ENCODE results near the gene PEX10.

PEX10 gene

DNA sequence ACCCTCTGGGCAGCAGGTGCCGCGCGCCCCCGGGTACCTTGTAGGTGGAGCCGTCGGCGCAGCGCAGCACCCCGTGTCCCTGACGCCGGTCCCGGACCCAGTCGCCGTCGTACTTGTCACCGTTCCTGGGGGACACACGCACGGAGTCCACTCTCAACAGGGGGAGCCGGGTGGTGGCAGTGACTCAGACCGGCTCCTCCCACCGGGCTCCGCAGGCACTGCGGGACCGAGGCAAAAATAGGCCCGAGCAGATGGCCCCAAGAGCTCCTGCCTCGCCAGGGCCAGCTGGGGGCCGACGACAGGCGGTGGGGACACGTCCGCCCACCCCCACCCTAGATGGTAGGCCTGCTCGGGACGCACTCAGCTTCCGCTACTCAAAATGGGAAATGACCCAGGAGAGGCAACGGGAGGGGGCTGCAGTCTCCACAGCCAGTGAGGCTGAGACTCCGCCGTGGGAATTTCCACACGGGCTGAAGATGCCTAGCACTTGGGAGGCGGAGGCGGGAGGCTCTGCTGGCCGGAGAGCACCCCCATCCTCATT lies 27.4 kb downstream of the PEX10 start:
- H3K4me3 Mint-ChIP-seq: no peak overlapping the region
- H3K9me3 Mint-ChIP-seq: no peaks in the 10 kb centered on the region
- peaks cover 4% of the 10 kb centered on the region for H3K36me3 Mint-ChIP-seq (ENCODE audit: low read depth)
- no peaks in the 10 kb centered on the region for H3K27me3 Mint-ChIP-seq
- peaks cover 4% of the 10 kb centered on the region for H3K4me1 Mint-ChIP-seq (ENCODE audit: low read depth)
- no peak overlapping the region for H3K27ac Mint-ChIP-seq

DNA sequence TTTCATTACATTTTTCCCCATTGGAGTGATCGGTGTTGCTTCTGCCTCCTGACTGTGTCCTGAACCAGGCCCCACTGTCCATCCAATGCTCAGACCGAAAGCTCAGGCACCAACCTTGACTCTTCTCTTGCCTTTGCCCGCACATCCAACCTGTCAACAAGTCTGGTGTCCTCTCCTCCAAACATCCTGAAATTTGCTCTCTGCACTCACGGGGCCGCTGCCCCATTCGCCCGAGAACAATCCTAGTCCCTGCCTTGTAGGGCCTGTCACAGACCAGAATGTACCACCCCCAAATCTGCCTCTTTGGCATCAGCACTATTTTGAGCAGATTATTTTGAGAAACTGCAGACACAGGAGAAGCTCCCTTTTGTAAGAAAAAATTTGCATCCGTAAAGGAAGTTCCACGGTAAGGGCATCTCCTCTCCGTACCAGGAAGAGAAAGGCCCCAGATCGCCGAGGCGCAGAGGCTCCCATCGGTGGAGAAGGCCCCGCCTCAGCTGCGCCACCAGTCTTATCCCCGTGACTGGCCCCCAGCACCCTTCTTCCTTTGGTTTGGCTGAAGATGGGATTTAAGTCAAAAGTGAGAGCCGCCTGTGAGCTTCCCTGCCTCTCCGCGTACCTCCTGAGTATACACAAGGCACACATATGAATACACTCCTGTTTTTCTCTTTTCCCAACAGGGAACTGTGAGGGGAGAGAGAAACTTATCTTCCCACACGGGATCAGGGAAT lies 28.1 kb downstream of the PEX10 start:
- Mint-ChIP-seq H3K36me3 (ENCODE audit: low read depth) (peaks cover 4% of the 10 kb centered on the region), H3K9me3 (no peaks in the 10 kb centered on the region), H3K27me3 (no peaks in the 10 kb centered on the region), H3K4me3 (no peak overlapping the region), H3K27ac (no peak overlapping the region), H3K4me1 (ENCODE audit: low read depth) (no peaks in the 10 kb centered on the region)

DNA sequence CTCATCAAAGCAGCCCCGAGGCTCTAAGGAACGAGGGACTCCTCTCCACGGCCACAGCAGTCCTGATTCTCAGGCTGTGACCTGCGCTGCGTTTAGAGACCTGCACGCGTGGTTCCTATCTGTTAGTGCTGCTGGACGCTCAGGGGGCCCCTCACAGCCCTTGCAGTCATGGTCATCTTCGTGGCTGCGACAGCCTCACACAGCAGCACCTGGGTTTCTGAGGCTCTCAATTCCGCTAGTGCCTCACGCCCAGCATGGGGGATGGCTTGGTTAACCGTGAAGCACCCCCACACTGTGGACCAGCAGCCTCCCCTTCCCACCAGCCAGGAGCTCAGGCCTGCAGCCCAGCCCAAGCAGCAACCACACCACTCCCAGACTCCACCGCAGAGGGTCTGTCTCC lies 28.8 kb downstream of the PEX10 start:
- Mint-ChIP-seq H3K27me3 (no peaks in the 10 kb centered on the region), H3K4me3 (no peak overlapping the region), H3K36me3 (ENCODE audit: low read depth) (peaks cover 4% of the 10 kb centered on the region), H3K4me1 (ENCODE audit: low read depth) (no peaks in the 10 kb centered on the region), H3K9me3 (no peaks in the 10 kb centered on the region), H3K27ac (no peak overlapping the region)

DNA sequence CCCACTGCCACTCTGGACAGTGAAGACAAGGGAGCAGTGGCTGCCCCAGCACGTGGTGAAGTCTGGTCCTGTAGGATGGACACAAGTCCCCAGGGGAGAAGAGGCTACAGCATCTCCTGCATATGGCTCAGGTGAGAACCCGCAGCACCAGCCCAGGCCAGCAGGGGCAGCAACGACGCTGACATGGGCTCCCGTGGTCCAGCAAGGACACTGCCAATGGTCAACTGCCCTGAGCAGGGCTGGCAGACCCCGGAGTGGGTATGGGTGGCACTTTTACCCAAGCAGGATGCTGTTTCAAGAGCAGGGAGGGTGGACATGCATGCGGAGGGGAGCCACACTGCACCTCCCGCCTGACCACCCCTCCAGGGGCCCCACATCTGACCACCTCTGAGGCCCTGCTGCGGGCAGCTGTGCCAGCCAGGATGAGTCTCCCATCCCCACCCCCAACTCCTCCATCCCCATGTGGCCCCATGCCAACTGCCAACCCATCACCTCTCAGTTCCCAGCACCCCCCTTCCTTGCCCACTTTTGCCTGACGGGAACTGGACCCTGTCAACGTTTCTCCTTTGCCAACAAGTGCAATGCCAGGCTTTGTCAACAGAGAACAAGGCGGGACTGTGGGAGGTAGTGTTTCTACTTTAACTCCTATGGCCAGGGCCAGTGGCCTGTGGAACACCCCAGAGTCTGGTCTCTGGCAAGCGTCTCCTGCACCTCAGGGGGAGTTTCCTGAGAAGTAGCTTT lies 29.6 kb downstream of the PEX10 start:
- H3K27me3 Mint-ChIP-seq: no peaks in the 10 kb centered on the region
- H3K9me3 Mint-ChIP-seq: no peaks in the 10 kb centered on the region
- no peak overlapping the region for H3K27ac Mint-ChIP-seq
- peaks cover 4% of the 10 kb centered on the region for H3K36me3 Mint-ChIP-seq (ENCODE audit: low read depth)
- H3K4me1 Mint-ChIP-seq (ENCODE audit: low read depth): no peaks in the 10 kb centered on the region
- H3K4me3 Mint-ChIP-seq: no peak overlapping the region

DNA sequence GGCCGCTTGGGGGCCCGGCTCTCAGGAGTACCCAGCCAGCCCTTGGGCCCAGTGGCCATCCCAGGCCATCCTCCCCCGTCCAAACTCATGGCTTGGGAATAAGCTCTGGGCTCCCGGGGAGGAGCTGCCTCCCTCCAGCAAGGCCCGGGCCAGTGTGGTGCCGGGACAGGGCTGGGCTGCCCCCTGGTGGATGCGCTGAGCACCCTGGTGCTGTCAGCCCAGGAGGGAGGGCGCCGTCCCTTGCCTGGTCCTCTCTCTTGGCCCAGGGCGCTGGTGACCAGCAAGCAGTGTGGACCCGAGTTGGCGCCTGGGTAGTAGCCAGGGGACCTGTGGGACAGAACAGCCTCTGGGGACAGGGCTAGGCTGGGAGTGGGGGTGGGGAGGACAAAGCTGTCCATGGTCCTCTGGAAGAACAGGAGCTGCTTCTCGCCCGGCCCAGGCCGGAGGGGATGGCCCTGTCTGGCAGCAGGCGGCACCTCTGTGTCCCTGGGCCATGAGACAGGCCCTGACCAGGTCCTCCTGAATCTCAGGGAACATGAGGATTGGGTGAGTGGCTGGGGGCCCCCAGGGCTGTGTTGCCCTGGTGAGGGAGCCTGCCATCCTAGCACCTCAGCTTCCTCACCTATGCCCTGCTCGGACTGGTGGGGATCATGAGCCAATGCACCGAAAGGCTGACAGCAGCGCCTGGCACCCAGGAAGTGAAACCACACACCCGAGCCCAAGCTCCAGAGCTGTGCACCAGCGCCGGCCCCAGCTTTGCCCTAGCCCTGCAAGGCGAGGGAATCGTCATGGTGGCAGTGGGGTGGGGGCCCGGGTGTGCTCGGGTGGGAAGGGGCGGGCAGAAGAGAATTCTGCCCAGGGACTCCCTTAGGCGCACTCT lies 30.4 kb downstream of the PEX10 start:
- Mint-ChIP-seq H3K27me3 (no peaks in the 10 kb centered on the region), H3K36me3 (ENCODE audit: low read depth) (peaks cover 4% of the 10 kb centered on the region), H3K4me3 (no peak overlapping the region), H3K27ac (no peak overlapping the region), H3K4me1 (ENCODE audit: low read depth) (no peaks in the 10 kb centered on the region), H3K9me3 (no peaks in the 10 kb centered on the region)

DNA sequence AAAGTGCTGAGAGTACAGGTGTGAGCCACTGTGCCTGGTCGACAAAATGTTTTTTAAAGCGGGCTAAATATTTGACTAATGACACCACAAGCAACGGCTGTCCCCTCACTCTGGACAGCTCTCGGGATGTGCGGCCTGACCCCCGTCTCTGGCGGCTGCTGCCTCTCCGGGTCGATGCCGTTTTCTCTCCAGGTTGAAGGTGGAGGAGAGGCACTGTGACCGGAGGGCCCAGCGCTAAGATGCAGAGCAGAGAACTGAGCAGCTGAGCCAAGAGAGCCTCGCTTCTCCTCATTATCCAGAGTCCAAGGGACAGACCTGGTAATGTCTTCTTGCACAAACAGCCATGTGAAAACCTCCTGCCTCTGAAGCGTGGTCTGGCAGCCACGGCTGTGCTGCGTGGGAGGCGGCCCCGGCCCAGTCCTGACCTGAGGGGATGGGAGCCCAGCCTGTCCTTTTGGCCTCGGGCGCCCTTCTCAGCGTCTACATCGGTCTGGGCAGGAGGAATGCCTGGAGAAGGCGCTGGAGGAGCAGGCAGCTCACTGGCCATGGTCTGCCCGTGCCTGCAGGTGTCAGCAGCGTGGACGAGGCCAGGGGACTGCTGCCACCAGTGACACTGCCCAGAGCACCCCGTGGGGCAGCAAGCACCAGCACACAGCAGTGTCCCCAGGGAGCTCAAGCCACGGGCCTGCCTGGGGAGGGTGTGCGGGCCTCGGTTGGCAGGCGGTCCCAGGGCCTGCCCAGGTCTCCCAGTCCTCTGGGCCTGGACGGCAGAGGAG lies 31.4 kb downstream of the PEX10 start:
- Mint-ChIP-seq H3K27ac (no peak overlapping the region), H3K9me3 (no peaks in the 10 kb centered on the region)

DNA sequence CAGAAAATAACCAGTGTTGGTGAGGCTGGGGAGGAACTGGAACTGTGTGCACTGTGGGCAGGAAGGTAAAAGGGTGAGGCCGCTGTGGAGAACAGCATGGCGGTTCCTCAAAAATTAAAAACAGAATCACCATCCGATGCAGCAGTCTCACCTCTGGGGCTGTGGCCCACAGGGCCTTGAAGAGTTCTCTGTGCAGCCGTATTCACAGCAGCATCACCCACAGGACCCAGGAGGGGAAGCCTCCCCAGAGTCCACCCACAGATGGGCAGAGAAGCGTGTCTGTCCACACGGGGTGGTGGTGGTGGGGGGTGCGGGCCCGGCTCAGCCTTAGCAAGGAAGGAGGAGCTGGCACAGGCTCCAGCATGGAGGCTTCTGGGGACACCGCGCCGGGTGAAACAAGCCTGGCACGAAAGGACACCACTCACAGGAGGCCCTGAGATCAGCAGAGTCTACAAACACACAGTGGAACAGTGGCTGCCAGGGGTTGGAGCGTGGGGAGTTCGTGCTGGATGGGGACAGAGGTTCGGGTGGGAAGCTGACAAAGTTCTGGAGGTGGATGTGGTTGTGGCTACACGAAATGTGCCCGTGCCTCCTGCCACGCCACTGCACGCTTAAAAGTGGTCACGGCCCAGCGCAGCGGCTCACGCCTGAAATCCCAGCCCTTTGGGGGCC lies 32.5 kb downstream of the PEX10 start:
- Mint-ChIP-seq H3K9me3 (no peaks in the 10 kb centered on the region), H3K4me3 (no peak overlapping the region), H3K27ac (no peak overlapping the region), H3K27me3 (no peaks in the 10 kb centered on the region), H3K4me1 (ENCODE audit: low read depth) (no peaks in the 10 kb centered on the region), H3K36me3 (ENCODE audit: low read depth) (no peaks in the 10 kb centered on the region)

More for the DNA sequence above, 31.4 kb downstream of the PEX10 start:
- H3K27me3 Mint-ChIP-seq: no peaks in the 10 kb centered on the region
- no peaks in the 10 kb centered on the region for H3K4me1 Mint-ChIP-seq (ENCODE audit: low read depth)
- peaks cover 4% of the 10 kb centered on the region for H3K36me3 Mint-ChIP-seq (ENCODE audit: low read depth)
- H3K4me3 Mint-ChIP-seq: no peak overlapping the region

DNA sequence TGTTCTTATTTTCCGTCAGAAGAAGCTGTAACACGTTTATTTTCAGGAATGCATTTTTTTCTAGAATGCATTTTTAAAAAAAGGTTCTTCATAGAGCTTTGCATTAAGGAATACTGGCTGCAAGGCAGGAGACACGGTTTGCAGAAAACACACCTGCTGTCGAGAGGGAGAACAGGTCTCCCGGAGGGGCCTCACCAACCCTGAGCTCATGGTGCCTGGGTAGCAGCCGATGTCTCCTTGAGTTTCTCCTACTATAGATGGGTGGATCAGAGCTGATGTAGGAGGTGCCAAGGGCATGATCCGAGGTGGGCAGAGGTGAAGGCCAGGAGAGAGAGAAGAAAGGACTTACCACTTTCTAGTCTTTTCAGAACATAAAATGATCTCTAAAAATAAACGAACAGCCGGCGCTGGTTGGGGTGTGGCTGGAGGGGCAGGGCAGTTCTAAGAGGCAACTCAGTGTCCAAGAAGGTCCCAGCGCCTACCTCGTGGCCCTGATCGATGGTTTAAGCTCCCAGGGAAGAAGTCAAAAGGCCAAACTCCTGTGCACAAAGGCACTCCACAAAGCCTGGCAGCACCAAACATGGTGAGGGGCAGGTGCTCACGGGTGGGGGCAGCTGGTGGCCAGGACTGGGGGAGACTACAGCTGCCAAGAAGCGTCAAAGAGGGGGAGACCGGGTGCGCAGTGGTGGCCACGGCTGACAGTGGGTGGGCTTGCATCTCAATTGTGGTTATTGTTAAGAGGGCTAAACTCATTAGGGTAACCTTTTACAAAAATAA lies 33.2 kb downstream of the PEX10 start:
- H3K36me3 Mint-ChIP-seq (ENCODE audit: low read depth): no peaks in the 10 kb centered on the region
- H3K4me1 Mint-ChIP-seq (ENCODE audit: low read depth): no peaks in the 10 kb centered on the region
- no peaks in the 10 kb centered on the region for H3K9me3 Mint-ChIP-seq
- no peak overlapping the region for H3K27ac Mint-ChIP-seq
- no peaks in the 10 kb centered on the region for H3K27me3 Mint-ChIP-seq
- H3K4me3 Mint-ChIP-seq: no peak overlapping the region

DNA sequence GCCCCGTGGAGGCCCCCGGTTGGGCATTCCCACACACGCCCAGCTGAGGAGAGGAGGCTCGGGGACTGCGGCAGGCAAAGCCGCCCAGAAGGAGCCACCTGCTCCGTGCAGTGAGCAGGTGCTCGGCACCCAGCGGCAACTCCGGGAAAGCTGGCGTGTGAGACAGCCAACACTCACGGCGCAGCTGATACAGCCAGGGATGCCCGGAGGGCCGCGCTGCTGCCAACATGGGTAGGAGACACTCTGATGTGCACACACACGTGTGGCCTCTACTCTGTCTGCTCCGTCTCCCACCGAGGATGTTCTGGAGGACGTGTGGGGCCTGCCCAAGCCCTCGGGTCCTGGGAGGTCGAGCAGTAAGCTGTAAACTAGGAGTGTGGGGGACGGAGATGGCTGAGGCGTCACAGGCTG lies 33.9 kb downstream of the PEX10 start:
- Mint-ChIP-seq H3K4me1 (ENCODE audit: low read depth) (no peaks in the 10 kb centered on the region), H3K27me3 (no peaks in the 10 kb centered on the region), H3K27ac (no peak overlapping the region), H3K36me3 (ENCODE audit: low read depth) (no peaks in the 10 kb centered on the region), H3K4me3 (no peak overlapping the region), H3K9me3 (no peaks in the 10 kb centered on the region)

DNA sequence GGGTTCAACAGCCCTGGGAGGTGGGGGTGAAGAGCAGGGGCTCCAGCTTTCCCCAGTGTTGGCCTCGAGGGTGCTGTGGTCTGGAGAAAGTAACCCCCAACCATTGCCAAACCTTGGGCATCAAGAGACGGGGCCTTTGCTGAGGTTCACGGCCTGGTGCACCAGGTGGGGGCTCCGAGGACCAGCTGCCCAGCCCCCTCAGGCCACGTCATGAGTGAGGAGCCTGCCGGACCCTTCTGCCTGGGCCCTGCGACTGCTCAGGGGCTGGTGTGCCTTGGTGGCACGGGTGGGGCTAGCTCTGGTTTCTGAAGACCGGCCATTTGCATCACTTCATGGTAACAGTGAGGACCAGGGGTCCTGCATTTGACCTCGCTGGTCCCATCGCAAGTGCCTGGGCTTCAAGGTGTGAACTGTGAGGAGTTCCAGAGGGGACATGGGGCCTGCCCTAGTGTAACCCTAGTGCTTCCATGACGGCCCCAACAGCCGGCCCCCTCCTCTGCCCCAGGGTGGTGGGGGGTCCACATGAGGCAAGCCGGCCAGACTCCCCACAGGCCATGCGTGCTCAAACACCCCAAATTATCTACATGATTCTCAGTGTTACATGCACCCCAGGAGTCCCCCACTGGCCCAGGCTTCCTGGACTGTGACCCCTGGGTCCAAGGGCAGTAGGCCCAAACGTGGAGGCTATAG lies 34.5 kb downstream of the PEX10 start:
- Mint-ChIP-seq H3K27me3 (no peaks in the 10 kb centered on the region), H3K4me3 (no peak overlapping the region), H3K4me1 (ENCODE audit: low read depth) (no peaks in the 10 kb centered on the region), H3K27ac (no peak overlapping the region), H3K36me3 (ENCODE audit: low read depth) (no peaks in the 10 kb centered on the region), H3K9me3 (no peaks in the 10 kb centered on the region)

DNA sequence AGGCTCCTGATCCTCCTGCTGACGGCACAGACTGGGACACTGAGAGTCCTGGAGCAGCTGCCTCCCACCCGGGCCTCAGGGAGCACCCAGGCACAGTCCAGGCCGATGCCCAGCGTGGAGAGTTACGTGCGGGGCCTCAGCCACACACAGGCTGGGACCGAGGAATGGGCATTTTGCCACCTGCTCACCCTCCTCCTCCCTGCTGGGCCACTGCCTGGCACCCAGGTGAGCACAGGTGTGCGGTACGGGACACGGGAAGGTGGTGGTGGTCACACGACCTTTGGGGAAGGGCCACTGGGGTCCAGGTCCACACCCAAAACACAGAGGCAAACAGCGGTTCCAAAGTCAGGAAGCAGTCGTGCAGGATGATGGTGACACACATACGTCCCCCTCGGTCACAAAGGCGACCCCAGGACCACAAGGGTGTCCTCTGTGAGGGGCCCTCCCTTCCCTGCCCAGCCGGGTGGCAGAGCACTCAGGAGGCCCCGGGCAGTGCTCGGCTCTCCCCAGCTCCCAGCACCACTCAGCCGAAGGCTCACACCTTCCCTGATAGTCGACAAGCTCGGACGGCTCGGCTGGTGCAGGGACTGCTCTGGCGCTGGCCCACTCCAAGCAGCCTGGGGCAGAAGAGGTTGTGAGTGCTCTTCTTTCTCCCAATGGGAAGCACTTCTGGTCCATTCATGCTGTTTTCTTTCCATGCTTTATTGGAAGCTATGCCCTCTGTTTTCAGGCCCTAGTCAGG lies 35.3 kb downstream of the PEX10 start:
- Mint-ChIP-seq H3K4me1 (ENCODE audit: low read depth) (no peaks in the 10 kb centered on the region), H3K27me3 (no peaks in the 10 kb centered on the region), H3K36me3 (ENCODE audit: low read depth) (no peaks in the 10 kb centered on the region), H3K4me3 (no peak overlapping the region), H3K9me3 (no peaks in the 10 kb centered on the region), H3K27ac (no peak overlapping the region)

DNA sequence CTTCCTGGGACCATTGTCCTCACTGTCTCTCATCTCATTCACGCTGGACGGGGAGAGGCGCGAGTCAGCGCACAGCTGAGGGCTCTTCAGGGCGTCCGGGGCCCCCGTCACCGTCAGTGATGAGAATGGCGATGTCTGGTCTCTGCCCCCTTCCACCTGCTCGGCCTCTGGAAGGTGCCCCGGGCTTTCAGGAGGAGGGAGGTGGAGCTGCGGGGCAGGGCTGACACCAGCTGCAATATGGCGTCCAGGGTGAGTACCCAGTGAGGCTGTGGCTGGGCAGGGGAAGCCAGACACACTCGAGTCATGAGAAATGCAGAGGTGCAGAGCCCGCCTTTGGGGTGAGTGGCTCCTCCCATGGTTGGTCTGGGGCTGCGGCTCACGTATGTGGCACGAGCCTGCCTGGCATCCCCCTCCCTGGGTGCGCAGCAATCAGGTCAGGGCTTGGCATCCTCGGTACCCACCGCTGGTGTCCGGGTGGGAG lies 36.1 kb downstream of the PEX10 start:
- Mint-ChIP-seq H3K4me3 (no peak overlapping the region), H3K27ac (no peak overlapping the region), H3K4me1 (ENCODE audit: low read depth) (no peaks in the 10 kb centered on the region), H3K36me3 (ENCODE audit: low read depth) (peaks cover under 1% of the 10 kb centered on the region), H3K27me3 (no peaks in the 10 kb centered on the region), H3K9me3 (no peaks in the 10 kb centered on the region)
